Neural progenitor cell (in vitro differentiated cells): ENCODE data around the gene WDR86. TPM values are rescaled to one million over a fixed set of nuclear protein-coding genes. Genes with fewer than 3 reads are reported as not detected.
A peak's percentile ranks its signal among the peaks of the same experiment; 100 is the strongest.

Source experiments
- DNase-seq: peaks from one replicate; pipeline ENCODE4 v3.0.0-alpha.2; 2016; ENCODE audit warnings: low spot score
- H2AFZ ChIP-seq: fragments of 200-600 bp; sonication (generic); replicated peaks from 2 replicates; pipeline ENCODE4 v1.6.1; 2016; ENCODE audit warnings: antibody characterized with exemption
- H3F3A ChIP-seq: fragments of 200-600 bp; sonication (generic); 2 replicates; pipeline ENCODE4 v1.6.1; 2016; ENCODE audit warnings: antibody characterized with exemption, low read depth
- H3K27ac ChIP-seq: fragments of 200-600 bp; sonication (generic); 2 replicates; pipeline ENCODE4 v1.5.1; 2016; ENCODE audit warnings: mild to moderate bottlenecking
- H3K27me3 ChIP-seq: fragments of 200-600 bp; sonication (generic); 2 replicates; pipeline ENCODE4 v1.6.1; 2016; ENCODE audit warnings: mild to moderate bottlenecking, moderate library complexity
- H3K36me3 ChIP-seq: fragments of 200-600 bp; sonication (generic); 2 replicates; pipeline ENCODE4 v1.5.1; 2016
- H3K4me1 ChIP-seq: fragments of 200-600 bp; sonication (generic); 2 replicates; pipeline ENCODE4 v1.6.1; 2016; ENCODE audit warnings: mixed run types
- H3K4me2 ChIP-seq: fragments of 200-600 bp; sonication (generic); 2 replicates; pipeline ENCODE4 v1.6.1; 2016
- H3K4me3 ChIP-seq: fragments of 200-600 bp; sonication (generic); 2 replicates; pipeline ENCODE4 v1.5.1; 2016
- H3K79me2 ChIP-seq: fragments of 200-600 bp; sonication (generic); 2 replicates; pipeline ENCODE4 v1.6.1; 2016; ENCODE audit warnings: low read depth
- H3K9ac ChIP-seq: fragments of 200-600 bp; sonication (generic); 2 replicates; pipeline ENCODE4 v1.6.1; 2016
- H3K9me3 ChIP-seq: fragments of 200-600 bp; sonication (generic); 2 replicates; pipeline ENCODE4 v1.5.1; 2016; ENCODE audit warnings: low read depth
- H4K20me1 ChIP-seq: fragments of 200-600 bp; sonication (generic); 2 replicates; pipeline ENCODE4 v1.6.1; 2016; ENCODE audit warnings: low read depth
- H3K27ac Mint-ChIP-seq: 3 replicates; pipeline ENCODE4 v1.8.0; 2021; ENCODE audit warnings: mixed read lengths
- H3K27me3 Mint-ChIP-seq: 2 replicates; pipeline ENCODE4 v1.8.0; 2022; ENCODE audit warnings: low read depth, mild to moderate bottlenecking, inconsistent platforms, moderate library complexity, mixed read lengths; ENCODE audit not compliant: insufficient read depth
- H3K36me3 Mint-ChIP-seq: 3 replicates; pipeline ENCODE4 v1.8.0; 2021; ENCODE audit warnings: mixed read lengths
- H3K4me1 Mint-ChIP-seq: 3 replicates; pipeline ENCODE4 v1.8.0; 2021; ENCODE audit warnings: mixed read lengths
- H3K4me3 Mint-ChIP-seq: 3 replicates; pipeline ENCODE4 v1.8.0; 2021; ENCODE audit warnings: mild to moderate bottlenecking, moderate library complexity, mixed read lengths
- H3K9me3 Mint-ChIP-seq: 3 replicates; pipeline ENCODE4 v1.8.0; 2020; ENCODE audit warnings: mixed read lengths
- CTCF ChIP-seq: fragments of 200-600 bp; sonication (generic); IDR thresholded peaks from 2 replicates; pipeline ENCODE4 v1.5.1; 2017; ENCODE audit warnings: antibody characterized with exemption, mild to moderate bottlenecking
- EZH2 ChIP-seq: fragments of 200-600 bp; sonication (generic); IDR thresholded peaks from 2 replicates; pipeline ENCODE4 v1.6.1; 2017; ENCODE audit warnings: antibody characterized with exemption, mild to moderate bottlenecking, moderate library complexity
- EZH2phosphoT487 ChIP-seq: fragments of 200-600 bp; sonication (generic); IDR thresholded peaks from 2 replicates; pipeline ENCODE4 v1.6.1; 2017; ENCODE audit warnings: antibody characterized with exemption
- total RNA-seq: library from RNA; depleted of rRNA; stranded (reverse); fragments of >200 nt; gene quantifications from 2 replicates; pipeline ENCODE4 v1.2.3, GENCODE V29; 2015; ENCODE audit warnings: low replicate concordance

The WDR86 gene
- total RNA-seq, 1 donor from 2014 or later, result 15.0 TPM

DNA sequence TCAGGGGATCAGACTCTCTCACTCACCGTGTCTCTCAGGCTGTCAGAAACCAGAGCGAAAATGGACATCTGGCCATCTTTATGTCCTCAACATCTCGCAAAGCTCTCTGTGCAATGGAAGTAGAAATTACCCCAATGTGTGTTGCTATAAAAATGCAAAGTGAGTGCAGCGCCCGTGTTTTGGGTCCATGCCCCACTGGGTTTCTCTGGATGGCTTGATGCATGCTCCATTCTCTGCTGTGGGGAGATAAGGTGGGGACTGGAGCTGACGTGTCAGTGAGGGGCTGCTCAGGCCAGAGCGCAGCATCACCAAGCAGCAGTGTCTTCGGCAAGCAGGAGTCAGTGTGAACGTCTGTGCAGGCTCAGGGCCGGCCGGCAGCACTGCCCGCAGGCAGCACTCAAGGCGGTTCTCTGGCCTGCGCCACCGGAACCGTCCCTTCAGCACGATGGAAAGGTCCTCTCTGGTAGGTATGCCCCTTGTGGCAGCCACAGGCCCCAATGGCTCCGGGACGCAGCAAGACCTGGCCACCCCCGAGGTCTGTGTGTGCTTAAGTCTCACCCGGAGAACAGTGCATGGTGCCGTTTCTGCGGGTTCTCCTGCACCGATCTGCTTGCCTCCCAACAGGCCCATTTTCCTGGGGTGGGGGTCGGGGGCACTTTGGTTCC, 30.2 kb downstream of the WDR86 start:
- DNase-seq, result no peak
- Histone ChIP-seq H4K20me1 (peaks cover 20% of the 10 kb centered on the region), H3K36me3 (no peaks in the 10 kb centered on the region), H3K9me3 (no peaks in the 10 kb centered on the region), H3K79me2 (no peaks in the 10 kb centered on the region), H3K27ac (no peak overlapping the region), H2AFZ (no peak overlapping the region), H3K9ac (no peak overlapping the region), H3F3A (peaks cover 10% of the 10 kb centered on the region), H3K4me1 (peaks cover 16% of the 10 kb centered on the region), H3K27me3 (peaks cover 44% of the 10 kb centered on the region), H3K4me3 (no peak overlapping the region), H3K4me2 (no peak overlapping the region)
- H3K4me3 Mint-ChIP-seq, result peak overlapping the region; percentile 68
- no peak overlapping the region for H3K27ac Mint-ChIP-seq
- H3K36me3 Mint-ChIP-seq, result peaks cover 6% of the 10 kb centered on the region
- no peaks in the 10 kb centered on the region for H3K9me3 Mint-ChIP-seq
- peaks cover 6% of the 10 kb centered on the region for H3K4me1 Mint-ChIP-seq
- H3K27me3 Mint-ChIP-seq, result peaks cover 20% of the 10 kb centered on the region
- no peak for TF ChIP-seq EZH2phosphoT487
- TF ChIP-seq EZH2, result no peak
- TF ChIP-seq CTCF, result peak; percentile 19

GRCh38 chr7:151379193-151379520, 30.7 kb downstream of the WDR86 start:
- no peak for DNase-seq
- Histone ChIP-seq H3K27me3 (peaks cover 38% of the 10 kb centered on the region), H3K4me1 (peaks cover 16% of the 10 kb centered on the region), H3K27ac (no peak overlapping the region), H2AFZ (no peak overlapping the region), H4K20me1 (peaks cover 20% of the 10 kb centered on the region), H3K9ac (no peak overlapping the region), H3K4me2 (no peak overlapping the region), H3K79me2 (no peaks in the 10 kb centered on the region), H3F3A (peaks cover 10% of the 10 kb centered on the region), H3K9me3 (no peaks in the 10 kb centered on the region), H3K36me3 (no peaks in the 10 kb centered on the region), H3K4me3 (no peak overlapping the region)
- peaks cover 6% of the 10 kb centered on the region for H3K4me1 Mint-ChIP-seq
- no peak overlapping the region for H3K4me3 Mint-ChIP-seq
- no peaks in the 10 kb centered on the region for H3K9me3 Mint-ChIP-seq
- H3K27ac Mint-ChIP-seq, result no peak overlapping the region
- H3K27me3 Mint-ChIP-seq, result peaks cover 18% of the 10 kb centered on the region
- H3K36me3 Mint-ChIP-seq, result peaks cover 10% of the 10 kb centered on the region
- TF ChIP-seq EZH2, result no peak
- no peak for TF ChIP-seq CTCF
- TF ChIP-seq EZH2phosphoT487, result no peak

GRCh38 chr7:151378496-151379192, 31.2 kb downstream of the WDR86 start:
- no peak for DNase-seq
- Histone ChIP-seq H3K36me3 (no peaks in the 10 kb centered on the region), H3F3A (peaks cover 11% of the 10 kb centered on the region), H3K4me2 (no peak overlapping the region), H3K79me2 (no peaks in the 10 kb centered on the region), H3K27ac (no peak overlapping the region), H3K4me3 (no peak overlapping the region), H3K27me3 (peaks cover 33% of the 10 kb centered on the region), H3K4me1 (peaks cover 16% of the 10 kb centered on the region), H3K9me3 (no peaks in the 10 kb centered on the region), H4K20me1 (peaks cover 20% of the 10 kb centered on the region), H2AFZ (no peak overlapping the region), H3K9ac (no peak overlapping the region)
- no peak for TF ChIP-seq CTCF
- TF ChIP-seq EZH2, result no peak
- no peak for TF ChIP-seq EZH2phosphoT487
- Mint-ChIP-seq H3K9me3 (no peaks in the 10 kb centered on the region), H3K27me3 (peaks cover 16% of the 10 kb centered on the region), H3K36me3 (peaks cover 10% of the 10 kb centered on the region), H3K27ac (no peak overlapping the region), H3K4me3 (no peak overlapping the region), H3K4me1 (peaks cover 6% of the 10 kb centered on the region)
